SK-N-SH (cell line): ENCODE data around the gene MTCH2. TPM values are rescaled to one million over a fixed set of nuclear protein-coding genes. Genes with fewer than 3 reads are reported as not detected.

Source experiments
- CTCF ChIA-PET: fragments of 300-600, 350-600 bp; formaldehyde crosslinking; extraction: SDS; loops from one replicate; lab custom pipeline; 2021; lab: Yijun Ruan, JAX
- POLR2A ChIA-PET: fragments of 350-600 bp; sonication (Branson Sonifier 250); formaldehyde crosslinking; extraction: SDS; loops from one replicate; lab custom pipeline; 2020; ENCODE audit warnings: antibody characterized with exemption, inconsistent platforms; lab: Yijun Ruan, JAX
- DNase-seq: peaks from one replicate; pipeline ENCODE4 v3.0.0; 2012
- H2AFZ ChIP-seq: fragments of 200-600 bp; sonication (generic); 2 replicates; pipeline ENCODE4 v1.8.1; 2016; ENCODE audit warnings: antibody characterized with exemption, mild to moderate bottlenecking, low read depth
- H3F3A ChIP-seq: fragments of 200-600 bp; sonication (generic); replicated peaks from 2 replicates; pipeline ENCODE3; 2016; ENCODE audit warnings: antibody characterized with exemption, mild to moderate bottlenecking; ENCODE audit not compliant: insufficient read depth
- H3K27ac ChIP-seq, 2 experiments: fragments of 200-500 bp in 1 of 2; fragments of 200-600 bp in 1 of 2; sonication (Bioruptor generic) in 1 of 2; sonication (generic), shearing (Covaris generic) in 1 of 2; 2 replicates each; pipeline versions ENCODE4 v1.5.1 to v1.6.1; 2014 to 2016; ENCODE audit warnings: low read depth in 2 of 2, inconsistent platforms in 1 of 2, low read length in 1 of 2, mild to moderate bottlenecking in 1 of 2, mixed read lengths in 1 of 2
- H3K27me3 ChIP-seq: fragments of 200-600 bp; sonication (generic), shearing (Covaris generic); 2 replicates; pipeline ENCODE4 v1.6.1; 2016; ENCODE audit warnings: mixed run types; ENCODE audit not compliant: insufficient read depth
- H3K36me3 ChIP-seq, 2 experiments: fragments of 200-500 bp in 1 of 2; fragments of 200-600 bp in 1 of 2; sonication (Bioruptor generic) in 1 of 2; sonication (generic) in 1 of 2; replicated peaks in 1 of 2; 2 replicates each; pipeline versions ENCODE3 to v1.5.1; 2014 to 2016; ENCODE audit warnings: low read length in 1 of 2, mild to moderate bottlenecking in 1 of 2; ENCODE audit not compliant: insufficient read depth in 2 of 2, control insufficient read depth in 1 of 2
- H3K4me1 ChIP-seq, 2 experiments: fragments of 200-500 bp in 1 of 2; fragments of 200-600 bp in 1 of 2; sonication (Bioruptor generic) in 1 of 2; sonication (generic), shearing (Covaris generic) in 1 of 2; 2 replicates each; pipeline versions ENCODE4 v1.5.1 to v1.6.1; 2014 to 2016; ENCODE audit warnings: low read depth in 1 of 2, low read length in 1 of 2, mixed run types in 1 of 2; ENCODE audit not compliant: insufficient read depth in 2 of 2, control insufficient read depth in 1 of 2
- H3K4me2 ChIP-seq: fragments of 200-600 bp; sonication (generic), shearing (Covaris generic); 2 replicates; pipeline ENCODE4 v1.6.1; 2017; ENCODE audit warnings: mixed run types
- H3K4me3 ChIP-seq, 2 experiments: fragments of 200-500 bp in 1 of 2; fragments of 200-600 bp in 1 of 2; sonication (Bioruptor generic) in 1 of 2; sonication (generic), shearing (Covaris generic) in 1 of 2; 2 replicates each; pipeline versions ENCODE4 v1.5.1 to v1.8.1; 2014 to 2016; ENCODE audit warnings: low read depth in 2 of 2, inconsistent platforms in 1 of 2, low read length in 1 of 2, mild to moderate bottlenecking in 1 of 2, mixed read lengths in 1 of 2, moderate library complexity in 1 of 2
- H3K79me2 ChIP-seq: fragments of 200-600 bp; sonication (generic); 2 replicates; pipeline ENCODE4 v1.8.1; 2017; ENCODE audit warnings: mild to moderate bottlenecking; ENCODE audit not compliant: insufficient read depth
- H3K9ac ChIP-seq: fragments of 200-600 bp; sonication (generic); 2 replicates; pipeline ENCODE4 v1.6.1; 2017; ENCODE audit warnings: mixed run types
- H3K9me2 ChIP-seq: fragments of 200-600 bp; sonication (generic); 2 replicates; pipeline ENCODE4 v1.6.1; 2017; ENCODE audit warnings: mixed run types
- H3K9me3 ChIP-seq: fragments of 200-600 bp; sonication (generic); 2 replicates; pipeline ENCODE4 v1.6.1; 2017; ENCODE audit warnings: mixed run types, mild to moderate bottlenecking, moderate library complexity
- H4K20me1 ChIP-seq: fragments of 200-600 bp; sonication (generic); 2 replicates; pipeline ENCODE4 v1.6.1; 2017; ENCODE audit warnings: mild to moderate bottlenecking, mixed run types; ENCODE audit not compliant: insufficient read depth
- FOSL2 ChIP-seq: IDR thresholded peaks from 2 replicates; pipeline ENCODE4 v1.4.0; 2012; ENCODE audit warnings: low read depth, mild to moderate bottlenecking, moderate library complexity, borderline replicate concordance
- GABPA ChIP-seq: IDR thresholded peaks from 2 replicates; pipeline ENCODE4 v1.4.0; 2012; ENCODE audit warnings: low read depth, mild to moderate bottlenecking
- JUND ChIP-seq: IDR thresholded peaks from 2 replicates; pipeline ENCODE4 v1.4.0; 2012
- MEF2A ChIP-seq: IDR thresholded peaks from 2 replicates; pipeline ENCODE4 v1.4.0; 2012; ENCODE audit warnings: low read depth, borderline replicate concordance
- NFIC ChIP-seq: IDR thresholded peaks from 2 replicates; pipeline ENCODE4 v1.4.0; 2012; ENCODE audit warnings: borderline replicate concordance
- RAD21 ChIP-seq: IDR thresholded peaks from 2 replicates; pipeline ENCODE4 v1.6.1; 2012; ENCODE audit warnings: mild to moderate bottlenecking, low read length
- RCOR1 ChIP-seq: fragments of 150-350 bp; IDR thresholded peaks from 2 replicates; pipeline ENCODE4 v1.6.1; 2017; ENCODE audit warnings: antibody characterized with exemption, low read length
- REST ChIP-seq: IDR thresholded peaks from 2 replicates; pipeline ENCODE4 v1.6.1; 2012; ENCODE audit warnings: mild to moderate bottlenecking, low read depth, low read length, moderate library complexity
- RFX5 ChIP-seq: IDR thresholded peaks from 2 replicates; pipeline ENCODE4 v1.6.1; 2012; ENCODE audit warnings: mild to moderate bottlenecking, improper control_type of control experiment, low read length
- RXRA ChIP-seq: IDR thresholded peaks from 2 replicates; pipeline ENCODE4 v1.4.0; 2012; ENCODE audit warnings: low read depth, mild to moderate bottlenecking, borderline replicate concordance
- SIN3A ChIP-seq: IDR thresholded peaks from 2 replicates; pipeline ENCODE4 v1.6.1; 2012; ENCODE audit warnings: low read depth, mild to moderate bottlenecking, low read length, moderate library complexity, borderline replicate concordance
- SMC3 ChIP-seq: IDR thresholded peaks from 2 replicates; pipeline ENCODE4 v1.6.1; 2012; ENCODE audit warnings: low read depth, low read length, improper control_type of control experiment
- TAF1 ChIP-seq: IDR thresholded peaks from 2 replicates; pipeline ENCODE4 v1.6.1; 2012; ENCODE audit warnings: low read depth, mild to moderate bottlenecking, low read length, moderate library complexity, borderline replicate concordance
- TEAD4 ChIP-seq: IDR thresholded peaks from 2 replicates; pipeline ENCODE4 v1.4.0; 2012; ENCODE audit warnings: mild to moderate bottlenecking, borderline replicate concordance; ENCODE audit not compliant: insufficient read depth
- WGBS: methylation state at CpG from one replicate; pipeline ENCODE4 v1.1.6; 2017; ENCODE audit warnings: low lambda C conversion rate; 5-methylcytosine and 5-hydroxymethylcytosine counted together
- polyA plus RNA-seq, 3 experiments: library from polyadenylated mRNA; depleted of rRNA; stranded (reverse); fragments of >200 nt; gene quantifications; 2 replicates each; pipeline ENCODE4 v1.2.3, GENCODE V29; 2012
- TF ChIP-seq, protein P1 (sequence below): IDR thresholded peaks from 2 replicates; pipeline ENCODE4 v1.4.0; 2012; ENCODE audit warnings: low read depth, borderline replicate concordance

The MTCH2 gene
- polyA plus RNA-seq, 1 of the 3 experiments (the other 2 are of a cell fraction) = 132 TPM

DNA sequence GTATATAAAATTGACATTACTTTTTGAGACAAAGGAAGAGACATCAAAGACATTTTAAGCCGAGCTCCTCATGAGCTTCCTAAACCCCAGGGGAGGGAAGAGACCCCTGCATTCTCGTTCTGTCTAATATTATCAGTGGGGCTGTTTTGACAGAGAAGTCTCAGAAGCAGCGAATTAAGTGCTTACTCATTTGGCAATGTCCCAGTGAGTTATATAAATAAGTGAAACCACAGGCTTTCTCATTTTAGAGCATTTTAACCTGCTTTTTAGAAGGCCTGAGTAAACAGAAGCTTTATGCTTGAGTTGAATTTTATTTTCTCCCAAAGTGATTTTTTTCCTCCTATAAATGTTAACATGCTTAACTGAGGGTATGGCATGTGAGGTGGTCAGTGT lies 24.9 kb downstream of the MTCH2 start:
- no peak overlapping the region for H3K9ac ChIP-seq
- peak overlapping the region; percentile 25; the same call in 1 of the 2 replicates for H3K4me2 ChIP-seq
- H3K27ac ChIP-seq = peak overlapping the region in 1 of 2 experiments; percentile 44; a peak in 1 of 4 replicates

More for the DNA sequence above, 24.9 kb downstream of the MTCH2 start:
- 52% methylated on average over 3 of the region's 3 CpGs for WGBS
- ChIA-PET CTCF (interaction anchor here (0.6 to 2.3 kb wide), 16 partner anchors 11 to 235 kb away, joined by 3 to 18 read pairs (median 3); partner anchors contain the start of genes C1QTNF4 and FAM180B), POLR2A (interaction anchor here (1.0 kb wide), 1 partner anchor 9 kb away, joined by 3 read pairs; no protein-coding TSS in a partner anchor)
- H3K27me3 ChIP-seq = no peaks in the 10 kb centered on the region
- no peak for DNase-seq
- H3K4me1 ChIP-seq = peaks cover 0 to 9% of the 10 kb centered on the region in 2 experiments; a peak in 1 of 4 replicates
- H3K79me2 ChIP-seq = no peaks in the 10 kb centered on the region
- H3F3A ChIP-seq = peaks cover 13% of the 10 kb centered on the region
- TF ChIP-seq RCOR1 = no peak
- TF ChIP-seq RXRA = no peak
- TF ChIP-seq, protein P1, sequence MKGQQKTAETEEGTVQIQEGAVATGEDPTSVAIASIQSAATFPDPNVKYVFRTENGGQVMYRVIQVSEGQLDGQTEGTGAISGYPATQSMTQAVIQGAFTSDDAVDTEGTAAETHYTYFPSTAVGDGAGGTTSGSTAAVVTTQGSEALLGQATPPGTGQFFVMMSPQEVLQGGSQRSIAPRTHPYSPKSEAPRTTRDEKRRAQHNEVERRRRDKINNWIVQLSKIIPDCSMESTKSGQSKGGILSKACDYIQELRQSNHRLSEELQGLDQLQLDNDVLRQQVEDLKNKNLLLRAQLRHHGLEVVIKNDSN = no peak
- no peak for TF ChIP-seq RFX5
- TF ChIP-seq RAD21 = no peak
- TF ChIP-seq NFIC = no peak
- no peak for TF ChIP-seq JUND
- TF ChIP-seq TEAD4 = no peak
- no peak for TF ChIP-seq MEF2A
- no peak for TF ChIP-seq SIN3A
- no peak for TF ChIP-seq TAF1
- no peak for TF ChIP-seq GABPA
- no peak for TF ChIP-seq FOSL2
- no peak for TF ChIP-seq REST
- TF ChIP-seq SMC3 = no peak
- H3K4me3 ChIP-seq = no peak overlapping the region
- no peaks in the 10 kb centered on the region for H4K20me1 ChIP-seq
- no peaks in the 10 kb centered on the region for H3K9me3 ChIP-seq
- no peak overlapping the region for H2AFZ ChIP-seq
- H3K9me2 ChIP-seq = no peaks in the 10 kb centered on the region
- H3K36me3 ChIP-seq = peaks cover 31 to 39% of the 10 kb centered on the region in 2 experiments
